Karpas-422 (cell line): Measurements from ENCODE around the gene TENT4A. TPM values are rescaled to one million over a fixed set of nuclear protein-coding genes. Genes with fewer than 3 reads are reported as not detected.

ENCODE experiments used
- DNase-seq: peaks from one replicate; pipeline ENCODE4 v3.0.0-alpha.2; 2015
- H2AFZ ChIP-seq: fragments of 200-600 bp; sonication (generic); 2 replicates; pipeline ENCODE4 v1.6.1; 2014; ENCODE audit warnings: antibody characterized with exemption, low read length, mixed read lengths
- H3K27ac ChIP-seq: fragments of 200-600 bp; sonication (generic); 2 replicates; pipeline ENCODE4 v1.5.1; 2014; ENCODE audit warnings: mild to moderate bottlenecking, low read length, moderate library complexity
- H3K27me3 ChIP-seq: fragments of 200-600 bp; sonication (generic); 2 replicates; pipeline ENCODE4 v1.6.1; 2014; ENCODE audit warnings: low read length, mixed read lengths
- H3K36me3 ChIP-seq: fragments of 200-600 bp; sonication (generic); 2 replicates; pipeline ENCODE4 v1.6.1; 2014; ENCODE audit warnings: low read length, mixed read lengths; ENCODE audit not compliant: insufficient read depth
- H3K4me1 ChIP-seq: fragments of 200-600 bp; sonication (generic); 2 replicates; pipeline ENCODE4 v1.6.1; 2014; ENCODE audit warnings: mild to moderate bottlenecking, low read length, mixed read lengths
- H3K4me2 ChIP-seq: fragments of 200-600 bp; sonication (generic); 2 replicates; pipeline ENCODE4 v1.6.1; 2014; ENCODE audit warnings: low read length, low read depth, mild to moderate bottlenecking; ENCODE audit not compliant: poor library complexity, severe bottlenecking
- H3K4me3 ChIP-seq: fragments of 200-600 bp; sonication (generic); 2 replicates; pipeline ENCODE4 v1.5.1; 2014; ENCODE audit warnings: mild to moderate bottlenecking, antibody characterized with exemption, low read length, mixed read lengths
- H3K79me2 ChIP-seq: fragments of 200-600 bp; sonication (generic); 2 replicates; pipeline ENCODE4 v1.6.1; 2014; ENCODE audit warnings: mild to moderate bottlenecking, low read length, mixed read lengths
- H3K9ac ChIP-seq: fragments of 200-600 bp; sonication (generic); 2 replicates; pipeline ENCODE4 v1.6.0; 2014; ENCODE audit warnings: low read length
- H3K9me2 ChIP-seq: fragments of 200-600 bp; sonication (generic), shearing (Covaris generic); replicated peaks from 2 replicates; pipeline ENCODE4 v1.6.0; 2014; ENCODE audit warnings: mild to moderate bottlenecking, low read length, moderate library complexity; ENCODE audit not compliant: insufficient read depth
- H3K9me3 ChIP-seq: fragments of 300-700, 200-600 bp; sonication (generic); 2 replicates; pipeline ENCODE4 v1.6.1; 2014; ENCODE audit warnings: low read length, mixed read lengths
- H4K20me1 ChIP-seq: fragments of 200-600 bp; sonication (generic); 2 replicates; pipeline ENCODE4 v1.6.1; 2014; ENCODE audit warnings: mild to moderate bottlenecking, antibody characterized with exemption, low read length, low read depth; ENCODE audit not compliant: insufficient read depth
- total RNA-seq: library from RNA; depleted of rRNA; stranded (reverse); fragments of >200 nt; shearing (Covaris generic); gene quantifications from 2 replicates; pipeline ENCODE4 v1.2.3, GENCODE V29; 2014; ENCODE audit warnings: low replicate concordance

Gene TENT4A
- total RNA-seq, 1 experiment from 2014 or later, result 45.3 TPM

- no peaks in the 10 kb centered on the region for H3K27me3 ChIP-seq
- no peak overlapping the region for H3K4me3 ChIP-seq
- H3K9ac ChIP-seq, result no peak overlapping the region
- no peak for DNase-seq
- H3K9me2 ChIP-seq, result no peaks in the 10 kb centered on the region
- no peaks in the 10 kb centered on the region for H3K9me3 ChIP-seq
- peaks cover 4% of the 10 kb centered on the region; the same call in 1 of the 2 replicates for H3K79me2 ChIP-seq
- H4K20me1 ChIP-seq, result peaks cover 7% of the 10 kb centered on the region; the same call in 1 of the 2 replicates
- no peak overlapping the region for H3K27ac ChIP-seq
- no peaks in the 10 kb centered on the region for H3K4me1 ChIP-seq
- peaks cover 29% of the 10 kb centered on the region for H3K36me3 ChIP-seq
- no peak overlapping the region for H2AFZ ChIP-seq
- no peak overlapping the region for H3K4me2 ChIP-seq
Measured at GRCh38 chr5:6755941-6756340, 42.7 kb downstream of the TENT4A start.

- Histone ChIP-seq H3K4me3 (no peak overlapping the region), H3K27me3 (no peaks in the 10 kb centered on the region), H3K4me1 (no peaks in the 10 kb centered on the region), H3K27ac (no peak overlapping the region), H4K20me1 (no peaks in the 10 kb centered on the region), H3K9ac (no peak overlapping the region), H3K36me3 (peaks cover 17% of the 10 kb centered on the region), H3K79me2 (no peaks in the 10 kb centered on the region), H3K4me2 (no peak overlapping the region), H2AFZ (no peak overlapping the region), H3K9me2 (no peaks in the 10 kb centered on the region), H3K9me3 (no peaks in the 10 kb centered on the region)
- DNase-seq, result no peak
Measured at GRCh38 chr5:6757414-6757969, 44.3 kb downstream of the TENT4A start.

GRCh38 chr5:6758236-6758635 lies 45.0 kb downstream of the TENT4A start:
- Histone ChIP-seq H3K4me3 (no peak overlapping the region), H3K27me3 (no peaks in the 10 kb centered on the region), H3K27ac (no peak overlapping the region), H3K9me2 (no peaks in the 10 kb centered on the region), H3K36me3 (peaks cover 17% of the 10 kb centered on the region), H3K4me1 (no peaks in the 10 kb centered on the region), H4K20me1 (no peaks in the 10 kb centered on the region), H3K79me2 (no peaks in the 10 kb centered on the region), H3K9ac (no peak overlapping the region), H3K9me3 (no peaks in the 10 kb centered on the region), H2AFZ (no peak overlapping the region), H3K4me2 (no peak overlapping the region)
- no peak for DNase-seq

- Histone ChIP-seq H3K9ac (no peak overlapping the region), H3K4me1 (no peaks in the 10 kb centered on the region), H3K4me3 (no peak overlapping the region), H3K27me3 (no peaks in the 10 kb centered on the region), H3K36me3 (peaks cover 17% of the 10 kb centered on the region), H2AFZ (no peak overlapping the region), H3K9me2 (no peaks in the 10 kb centered on the region), H4K20me1 (no peaks in the 10 kb centered on the region), H3K9me3 (no peaks in the 10 kb centered on the region), H3K27ac (no peak overlapping the region), H3K79me2 (no peaks in the 10 kb centered on the region), H3K4me2 (no peak overlapping the region)
- no peak for DNase-seq
Measured at GRCh38 chr5:6758706-6759105, 45.5 kb downstream of the TENT4A start.

GRCh38 chr5:6759401-6759800 lies 46.2 kb downstream of the TENT4A start:
- no peaks in the 10 kb centered on the region for H3K9me2 ChIP-seq

GRCh38 chr5:6759983-6760382 lies 46.8 kb downstream of the TENT4A start:
- Histone ChIP-seq H3K4me1 (no peaks in the 10 kb centered on the region), H3K4me2 (no peak overlapping the region), H2AFZ (no peak overlapping the region), H3K27ac (no peak overlapping the region), H3K9ac (no peak overlapping the region), H3K79me2 (no peaks in the 10 kb centered on the region), H3K4me3 (no peak overlapping the region), H3K36me3 (peaks cover 13% of the 10 kb centered on the region), H3K27me3 (no peaks in the 10 kb centered on the region), H3K9me3 (no peaks in the 10 kb centered on the region), H4K20me1 (no peaks in the 10 kb centered on the region), H3K9me2 (no peaks in the 10 kb centered on the region)
- DNase-seq, result no peak

More at GRCh38 chr5:6759401-6759800, 46.2 kb downstream of the TENT4A start:
- Histone ChIP-seq H3K9me3 (no peaks in the 10 kb centered on the region), H3K79me2 (no peaks in the 10 kb centered on the region), H3K4me1 (no peaks in the 10 kb centered on the region), H3K36me3 (peaks cover 16% of the 10 kb centered on the region), H3K4me2 (no peak overlapping the region), H3K4me3 (no peak overlapping the region), H2AFZ (no peak overlapping the region), H3K27ac (no peak overlapping the region), H3K9ac (no peak overlapping the region), H4K20me1 (no peaks in the 10 kb centered on the region), H3K27me3 (no peaks in the 10 kb centered on the region)
- no peak for DNase-seq

- Histone ChIP-seq H3K4me1 (no peaks in the 10 kb centered on the region), H3K4me3 (no peak overlapping the region), H3K9me2 (no peaks in the 10 kb centered on the region), H4K20me1 (no peaks in the 10 kb centered on the region), H3K36me3 (peaks cover 13% of the 10 kb centered on the region), H3K9me3 (no peaks in the 10 kb centered on the region), H2AFZ (no peak overlapping the region), H3K27me3 (no peaks in the 10 kb centered on the region), H3K9ac (no peak overlapping the region), H3K27ac (no peak overlapping the region), H3K79me2 (no peaks in the 10 kb centered on the region), H3K4me2 (no peak overlapping the region)
- DNase-seq, result no peak
Measured at GRCh38 chr5:6760686-6761085, 47.5 kb downstream of the TENT4A start.

GRCh38 chr5:6761333-6761732 lies 48.1 kb downstream of the TENT4A start:
- H3K9me2 ChIP-seq, result no peaks in the 10 kb centered on the region
- no peak overlapping the region for H3K27ac ChIP-seq
- no peak overlapping the region for H2AFZ ChIP-seq
- no peaks in the 10 kb centered on the region for H3K4me1 ChIP-seq
- H3K9ac ChIP-seq, result no peak overlapping the region
- no peak overlapping the region for H3K4me3 ChIP-seq
- no peaks in the 10 kb centered on the region for H3K27me3 ChIP-seq
- no peaks in the 10 kb centered on the region for H3K79me2 ChIP-seq
- no peak for DNase-seq
- H3K36me3 ChIP-seq, result peaks cover 6% of the 10 kb centered on the region
- H4K20me1 ChIP-seq, result no peaks in the 10 kb centered on the region
- H3K4me2 ChIP-seq, result no peak overlapping the region
- no peaks in the 10 kb centered on the region for H3K9me3 ChIP-seq
